Stimulated activated CD4-positive, alpha-beta T cell treated with anti-CD3 and anti-CD28 coated beads, TNF-alpha, amount 100 ng/mL, for 4 hours (primary cell): ENCODE results near the gene FRAS1.
"Not testable (repeated sequence)": the region's sequence is repeated elsewhere in the genome, so short reads cannot be mapped to it uniquely, and the experiment has no call there.

Source experiments
- DNase-seq, 3 experiments: peaks; one replicate each; pipeline ENCODE4 v3.0.0-alpha.2; 2020; ENCODE audit warnings: low read depth in 3 of 3

The FRAS1 gene, protein sequence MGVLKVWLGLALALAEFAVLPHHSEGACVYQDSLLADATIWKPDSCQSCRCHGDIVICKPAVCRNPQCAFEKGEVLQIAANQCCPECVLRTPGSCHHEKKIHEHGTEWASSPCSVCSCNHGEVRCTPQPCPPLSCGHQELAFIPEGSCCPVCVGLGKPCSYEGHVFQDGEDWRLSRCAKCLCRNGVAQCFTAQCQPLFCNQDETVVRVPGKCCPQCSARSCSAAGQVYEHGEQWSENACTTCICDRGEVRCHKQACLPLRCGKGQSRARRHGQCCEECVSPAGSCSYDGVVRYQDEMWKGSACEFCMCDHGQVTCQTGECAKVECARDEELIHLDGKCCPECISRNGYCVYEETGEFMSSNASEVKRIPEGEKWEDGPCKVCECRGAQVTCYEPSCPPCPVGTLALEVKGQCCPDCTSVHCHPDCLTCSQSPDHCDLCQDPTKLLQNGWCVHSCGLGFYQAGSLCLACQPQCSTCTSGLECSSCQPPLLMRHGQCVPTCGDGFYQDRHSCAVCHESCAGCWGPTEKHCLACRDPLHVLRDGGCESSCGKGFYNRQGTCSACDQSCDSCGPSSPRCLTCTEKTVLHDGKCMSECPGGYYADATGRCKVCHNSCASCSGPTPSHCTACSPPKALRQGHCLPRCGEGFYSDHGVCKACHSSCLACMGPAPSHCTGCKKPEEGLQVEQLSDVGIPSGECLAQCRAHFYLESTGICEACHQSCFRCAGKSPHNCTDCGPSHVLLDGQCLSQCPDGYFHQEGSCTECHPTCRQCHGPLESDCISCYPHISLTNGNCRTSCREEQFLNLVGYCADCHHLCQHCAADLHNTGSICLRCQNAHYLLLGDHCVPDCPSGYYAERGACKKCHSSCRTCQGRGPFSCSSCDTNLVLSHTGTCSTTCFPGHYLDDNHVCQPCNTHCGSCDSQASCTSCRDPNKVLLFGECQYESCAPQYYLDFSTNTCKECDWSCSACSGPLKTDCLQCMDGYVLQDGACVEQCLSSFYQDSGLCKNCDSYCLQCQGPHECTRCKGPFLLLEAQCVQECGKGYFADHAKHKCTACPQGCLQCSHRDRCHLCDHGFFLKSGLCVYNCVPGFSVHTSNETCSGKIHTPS (N-terminal part only)

DNA sequence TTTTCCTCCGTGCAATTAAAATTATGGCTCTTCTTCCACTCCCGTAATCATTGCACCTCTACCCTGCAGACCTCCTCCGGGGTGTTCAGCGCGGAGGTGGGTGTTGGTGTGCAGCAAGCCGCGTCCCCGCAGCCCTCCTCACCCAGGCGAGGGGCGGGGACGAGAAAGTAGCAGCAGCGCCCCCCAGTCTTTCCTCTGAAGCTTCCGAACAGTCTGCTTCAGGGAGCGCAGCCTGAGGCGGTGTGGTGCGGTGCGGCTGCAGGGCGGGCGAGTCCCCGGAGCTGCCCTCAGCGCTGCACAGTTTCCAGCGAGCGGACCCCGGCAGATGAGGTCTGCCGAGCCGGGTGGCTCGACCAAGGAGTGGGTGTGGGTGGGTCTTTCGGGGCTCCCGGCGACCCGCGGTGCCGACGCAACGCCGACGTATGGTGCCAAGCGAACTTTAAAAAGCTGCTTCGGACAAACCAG, at the start of gene FRAS1:
Gene FRAS1 (plus strand): TSS at position 189 of the 465 bp plus-strand sequence. CDS start 687 bp downstream, outside the sequence.
- no peak for DNase-seq

DNA sequence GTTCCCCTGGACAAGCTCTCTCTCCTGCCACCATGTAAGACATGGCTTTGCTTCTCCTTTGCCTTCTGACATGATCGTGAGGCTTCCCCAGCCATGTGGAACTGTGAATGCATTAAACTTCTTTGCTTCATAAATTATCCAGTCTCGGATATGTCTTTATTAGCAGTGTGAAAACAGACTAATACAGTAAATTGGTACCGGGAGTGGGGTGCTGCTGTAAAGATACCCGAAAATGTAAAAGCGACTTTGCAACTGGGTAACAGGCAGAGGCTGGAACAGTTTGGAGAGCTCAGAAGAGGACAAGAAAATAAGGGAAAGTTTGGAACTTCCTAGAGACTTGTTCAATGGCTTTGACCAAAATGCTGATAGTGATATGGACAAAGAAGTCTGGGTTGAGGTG, 46.1 kb upstream of the FRAS1 start:
- not testable (repeated sequence) for DNase-seq

- DNase-seq: no peak
Measured at GRCh38 chr4:78014889-78015886, 41.9 kb upstream of the FRAS1 start.

GRCh38 chr4:78018271-78019049, 38.7 kb upstream of the FRAS1 start:
- no peak for DNase-seq

DNA sequence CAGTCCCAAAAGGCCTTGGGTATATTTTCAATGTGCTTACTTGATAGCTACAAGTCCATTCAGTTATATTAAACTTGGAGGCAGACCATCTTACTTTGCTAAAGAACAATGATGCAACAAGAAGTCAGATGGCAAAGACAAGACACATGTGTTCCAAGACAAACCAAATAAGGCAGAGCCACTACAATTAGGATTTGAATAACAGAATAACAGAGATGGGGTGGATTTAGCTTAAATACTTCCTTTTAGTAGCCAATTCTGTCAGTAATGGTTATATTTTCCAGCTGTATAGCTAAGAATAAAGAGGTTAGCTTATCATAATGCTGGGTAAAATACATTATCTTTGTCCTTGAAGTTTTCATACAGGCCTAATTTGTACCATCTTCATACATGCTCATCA, 37.7 kb upstream of the FRAS1 start:
- no peak for DNase-seq

DNA sequence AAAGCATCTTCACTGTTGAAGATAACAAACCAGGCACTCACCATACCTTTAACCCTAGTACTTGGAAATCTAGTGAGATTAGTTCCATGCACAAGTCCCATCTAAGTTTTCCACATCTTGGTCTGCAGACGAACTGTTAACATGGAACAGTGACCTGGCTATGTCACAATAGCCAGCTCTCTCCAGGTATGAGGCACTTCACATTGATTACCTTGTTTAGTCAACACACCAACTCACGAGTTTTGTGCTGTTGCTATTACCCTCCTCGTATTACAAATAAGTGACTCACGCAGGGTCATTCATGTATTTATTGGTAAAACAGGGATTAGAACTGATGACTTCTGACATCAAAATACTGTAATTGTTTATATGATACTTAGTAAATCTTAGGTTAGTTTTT, 36.4 kb upstream of the FRAS1 start:
- no peak for DNase-seq

DNA sequence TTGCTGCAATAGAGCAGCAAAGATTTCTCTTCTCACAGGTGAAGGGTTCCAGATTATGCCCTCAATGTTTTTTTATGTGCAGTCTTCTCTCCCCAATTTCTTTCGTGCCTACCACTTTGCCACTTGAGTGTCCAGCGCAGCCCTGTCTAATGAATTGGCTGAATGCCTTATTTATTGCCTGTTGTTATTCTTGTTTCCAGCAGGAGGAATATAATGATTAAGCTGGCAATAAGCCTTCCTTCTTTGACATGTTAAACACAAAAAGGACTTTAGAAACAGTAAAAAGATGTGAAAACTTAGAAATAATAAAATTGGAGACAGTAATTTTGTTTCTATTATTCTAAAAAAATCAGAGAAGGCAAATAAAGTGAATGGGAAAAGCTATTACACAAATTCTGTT, 34.6 kb upstream of the FRAS1 start:
- DNase-seq: no peak

DNA sequence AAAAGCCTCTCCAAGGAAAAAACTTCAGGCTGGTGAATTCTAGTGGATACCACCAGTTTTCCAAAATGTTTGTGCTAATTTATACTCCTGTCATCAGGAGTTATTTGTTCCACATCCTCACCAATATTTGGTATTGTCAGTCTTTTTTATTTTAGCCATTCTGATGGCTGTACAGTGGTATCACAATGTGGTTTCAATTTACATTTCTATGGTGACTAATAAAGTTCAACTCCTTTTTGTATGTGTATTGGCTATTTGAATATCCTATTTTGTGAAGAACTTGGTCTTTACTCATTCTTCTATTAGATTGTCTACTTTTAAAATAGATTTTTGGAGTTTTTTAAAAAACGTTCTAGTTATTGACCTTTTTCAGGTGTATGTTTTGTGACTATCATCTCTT, 33.0 kb upstream of the FRAS1 start:
- DNase-seq: no peak

DNA sequence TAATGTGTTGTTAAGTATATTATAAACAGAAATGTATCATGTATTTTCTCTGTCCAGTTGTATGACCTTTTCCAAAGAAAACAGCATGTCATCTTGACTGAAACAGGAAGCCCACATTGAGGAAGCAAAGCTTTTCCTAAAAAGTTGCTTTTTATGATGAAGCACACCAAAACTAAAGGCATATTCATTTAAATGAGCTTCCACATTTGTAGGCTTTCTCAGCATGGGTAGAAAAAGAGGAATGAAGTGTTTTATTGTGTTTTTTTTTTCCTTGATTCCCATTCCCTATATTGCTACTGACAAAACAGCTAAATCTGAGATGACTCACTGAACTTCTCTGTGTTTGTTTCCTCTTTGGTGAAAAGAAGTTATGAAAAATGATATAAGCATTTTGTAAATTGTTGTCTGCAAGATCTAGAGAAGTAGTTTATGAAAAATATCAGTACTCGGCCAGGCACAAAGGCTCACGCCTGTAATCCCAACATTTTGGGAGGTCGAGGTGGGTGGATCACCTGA, 32.5 kb upstream of the FRAS1 start:
- DNase-seq: no peak

DNA sequence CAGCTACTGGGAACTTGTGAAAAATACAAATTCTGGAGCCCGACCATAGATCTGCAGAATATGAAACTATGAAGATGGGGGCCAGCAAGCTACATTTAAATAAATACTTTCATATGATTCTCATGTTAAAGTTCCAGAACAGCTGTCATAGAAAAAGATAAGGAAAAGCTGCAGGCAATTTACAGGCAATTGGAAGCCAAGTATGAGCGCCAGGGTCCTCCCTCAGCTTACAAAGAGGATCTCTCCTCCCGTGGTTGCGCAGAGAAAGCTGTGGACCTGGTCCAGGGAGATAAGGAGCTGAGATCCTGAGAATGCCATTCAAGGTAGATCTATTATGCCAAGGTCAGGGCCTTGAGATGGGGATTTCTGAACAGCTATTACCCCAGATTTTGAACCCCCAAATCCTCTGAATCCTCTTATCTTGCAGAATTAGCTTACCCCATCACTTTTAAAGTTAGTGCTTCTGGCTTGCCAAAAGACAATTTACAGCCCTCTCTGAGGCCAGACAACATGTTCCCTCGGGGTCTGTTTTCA, 25.6 kb upstream of the FRAS1 start:
- no peak for DNase-seq

DNA sequence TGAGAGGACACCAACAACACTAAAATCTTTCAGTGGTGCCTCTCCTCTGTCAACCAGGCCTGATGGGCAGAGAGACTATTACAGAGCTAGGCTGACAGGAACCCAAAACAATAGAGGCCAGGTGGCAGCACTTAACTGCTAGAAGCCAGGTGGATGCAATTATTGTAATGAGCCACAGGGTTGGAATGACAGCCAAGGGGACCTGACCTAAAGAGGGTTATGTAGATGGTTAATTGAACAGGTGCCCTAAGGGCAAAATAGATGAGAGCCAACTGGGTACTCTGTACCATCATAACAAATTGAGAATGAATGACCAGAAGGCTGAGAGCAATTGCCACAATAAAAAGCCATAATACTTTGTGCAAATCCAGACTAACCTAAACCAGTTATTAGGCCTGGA, 24.7 kb upstream of the FRAS1 start:
- no peak for DNase-seq

GRCh38 chr4:78032929-78033328, 24.2 kb upstream of the FRAS1 start:
- no peak for DNase-seq

GRCh38 chr4:78033861-78034260, 23.3 kb upstream of the FRAS1 start:
- no peak for DNase-seq

DNA sequence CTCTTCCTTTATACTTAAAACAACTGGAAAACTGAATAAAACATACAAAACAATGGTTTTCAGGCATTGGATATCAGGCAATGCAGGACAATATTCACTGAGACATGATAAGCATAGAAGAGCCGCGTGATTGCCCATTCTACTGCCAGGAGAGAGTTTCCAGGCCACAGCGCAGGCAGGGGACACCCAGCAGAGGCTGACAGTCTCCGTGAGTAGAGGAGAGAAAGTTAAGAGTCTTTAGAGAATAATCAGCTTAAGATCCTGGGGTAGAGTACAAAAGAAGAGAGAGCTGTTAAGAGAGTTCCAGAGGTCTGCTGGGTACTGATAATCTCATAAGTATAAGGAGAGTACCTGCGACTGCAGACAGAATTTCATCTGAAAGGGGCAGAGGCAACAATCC, 18.4 kb upstream of the FRAS1 start:
- no peak for DNase-seq

- no peak for DNase-seq
Measured at GRCh38 chr4:78039678-78040077, 17.4 kb upstream of the FRAS1 start.

DNA sequence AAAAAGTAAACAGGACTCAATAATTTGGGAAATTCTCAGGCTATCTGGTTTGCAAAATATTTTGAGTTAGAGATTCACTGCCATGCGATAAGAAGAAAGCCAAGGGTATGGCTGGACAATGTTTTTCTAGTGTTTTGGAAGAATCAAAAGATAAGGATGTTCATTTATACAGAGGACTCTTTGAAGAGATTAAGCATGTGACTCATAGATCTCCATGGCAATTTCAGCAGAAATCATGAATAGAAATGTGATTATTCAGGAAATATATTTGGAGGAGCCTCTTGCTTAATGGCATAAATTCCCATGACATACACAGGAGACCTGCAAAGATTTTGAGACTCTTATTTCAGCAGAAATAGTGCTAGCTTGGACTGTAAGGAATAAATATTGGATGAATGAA, 16.7 kb upstream of the FRAS1 start:
- no peak for DNase-seq

DNA sequence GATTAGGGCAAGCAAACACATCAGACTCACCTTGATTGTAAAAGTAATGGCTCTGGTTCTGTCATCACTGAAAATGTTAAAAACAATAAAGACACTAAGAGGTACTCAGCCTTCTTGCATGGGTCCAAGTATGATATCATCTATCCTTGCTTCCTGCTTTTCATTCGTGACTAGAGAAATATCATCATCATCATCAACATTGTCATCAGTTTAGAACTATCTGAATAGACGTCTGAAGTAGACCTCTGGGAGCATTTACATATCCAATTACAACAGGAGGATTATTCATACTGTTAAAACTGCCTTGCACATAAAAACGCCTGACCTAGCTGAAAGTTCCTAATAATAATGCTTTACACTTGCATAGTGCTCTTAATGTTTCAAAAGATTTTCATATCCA, 9.8 kb upstream of the FRAS1 start:
- no peak for DNase-seq

GRCh38 chr4:78056265-78057129, 626 bp upstream of the FRAS1 start:
- no peak for DNase-seq
